BLaER1 (cell line): ENCODE results near the gene CARD19.
A peak's percentile ranks its signal among the peaks of the same experiment; 100 is the strongest.

Experiments used
- H3K27ac ChIP-seq: shearing (Covaris generic); formaldehyde crosslinking; 2 replicates; pipeline ENCODE4 v1.8.1; 2022
- H3K27me3 ChIP-seq: shearing (Covaris generic); formaldehyde crosslinking; 2 replicates; pipeline ENCODE4 v1.8.1; 2022
- H3K36me3 ChIP-seq: shearing (Covaris generic); formaldehyde crosslinking; 2 replicates; pipeline ENCODE4 v1.8.1; 2022
- H3K4me1 ChIP-seq: shearing (Covaris generic); formaldehyde crosslinking; 2 replicates; pipeline ENCODE4 v1.8.1; 2022
- H3K4me2 ChIP-seq: shearing (Covaris generic); formaldehyde crosslinking; 2 replicates; pipeline ENCODE4 v1.8.1; 2022
- H3K4me3 ChIP-seq: shearing (Covaris generic); formaldehyde crosslinking; 2 replicates; pipeline ENCODE4 v1.8.1; 2022
- H3K9ac ChIP-seq: shearing (Covaris generic); formaldehyde crosslinking; 2 replicates; pipeline ENCODE4 v1.8.1; 2022
- H3K9me3 ChIP-seq: shearing (Covaris generic); formaldehyde crosslinking; 2 replicates; pipeline ENCODE4 v1.8.1; 2022
- H4K20me1 ChIP-seq: shearing (Covaris generic); formaldehyde crosslinking; 2 replicates; pipeline ENCODE4 v1.8.1; 2022
- Cebpa-rat ChIP-seq: shearing (Covaris generic); IDR thresholded peaks from 2 replicates; pipeline ENCODE4 v1.8.1; 2022

Gene CARD19

DNA sequence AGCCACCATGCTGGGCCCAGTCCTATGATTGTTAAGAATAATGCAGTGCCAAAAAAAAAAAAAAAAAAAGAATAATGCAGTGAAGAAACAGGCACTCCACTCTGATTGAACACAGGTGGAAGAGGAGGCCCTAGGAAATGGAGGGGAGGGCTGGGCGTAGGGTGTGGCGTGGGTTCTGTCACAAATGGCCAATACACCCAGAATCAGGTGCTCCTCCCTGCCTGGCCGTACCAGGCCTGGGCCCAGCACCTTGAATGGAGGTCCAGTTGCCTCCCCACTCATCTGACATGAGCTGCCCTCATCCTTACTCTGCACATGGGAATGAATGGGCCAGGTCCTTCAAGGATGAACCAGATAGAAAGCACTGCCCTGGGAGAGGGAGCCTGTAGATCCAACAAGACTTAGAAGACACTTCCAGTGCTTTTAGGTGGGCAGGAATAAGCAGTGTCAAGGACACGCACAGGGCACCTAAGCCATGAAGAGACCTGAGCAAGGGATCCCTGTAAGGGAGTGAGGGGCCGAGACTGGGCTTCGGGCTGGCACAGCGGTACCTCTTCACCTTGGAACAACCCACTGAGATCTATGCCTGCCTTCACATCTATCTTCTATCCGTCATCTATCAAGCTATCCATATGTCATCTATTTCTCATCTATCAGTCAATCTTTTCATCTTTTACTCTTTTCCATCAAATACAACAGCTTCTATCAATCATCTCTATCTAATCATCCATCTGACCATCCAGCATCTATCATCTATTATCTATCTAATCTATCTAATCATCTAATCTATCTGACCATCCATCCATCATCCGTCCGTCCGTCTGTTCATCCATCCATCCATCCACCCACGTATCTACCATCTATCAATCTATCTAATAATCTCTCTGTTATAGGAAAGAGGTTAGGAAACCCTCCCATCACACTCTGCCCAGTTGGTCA is 22.2 kb downstream of the CARD19 start:
- no peak overlapping the region for H3K27ac ChIP-seq
- peaks cover 39% of the 10 kb centered on the region for H3K36me3 ChIP-seq
- no peak overlapping the region for H3K4me3 ChIP-seq
- no peak overlapping the region for H3K4me2 ChIP-seq
- no peaks in the 10 kb centered on the region for H3K9me3 ChIP-seq
- no peaks in the 10 kb centered on the region for H3K27me3 ChIP-seq
- no peak overlapping the region for H3K9ac ChIP-seq
- H4K20me1 ChIP-seq = peaks cover 15% of the 10 kb centered on the region; the same call in 1 of the 2 replicates
- H3K4me1 ChIP-seq = peaks cover 63% of the 10 kb centered on the region
- TF ChIP-seq Cebpa-rat = no peak

DNA sequence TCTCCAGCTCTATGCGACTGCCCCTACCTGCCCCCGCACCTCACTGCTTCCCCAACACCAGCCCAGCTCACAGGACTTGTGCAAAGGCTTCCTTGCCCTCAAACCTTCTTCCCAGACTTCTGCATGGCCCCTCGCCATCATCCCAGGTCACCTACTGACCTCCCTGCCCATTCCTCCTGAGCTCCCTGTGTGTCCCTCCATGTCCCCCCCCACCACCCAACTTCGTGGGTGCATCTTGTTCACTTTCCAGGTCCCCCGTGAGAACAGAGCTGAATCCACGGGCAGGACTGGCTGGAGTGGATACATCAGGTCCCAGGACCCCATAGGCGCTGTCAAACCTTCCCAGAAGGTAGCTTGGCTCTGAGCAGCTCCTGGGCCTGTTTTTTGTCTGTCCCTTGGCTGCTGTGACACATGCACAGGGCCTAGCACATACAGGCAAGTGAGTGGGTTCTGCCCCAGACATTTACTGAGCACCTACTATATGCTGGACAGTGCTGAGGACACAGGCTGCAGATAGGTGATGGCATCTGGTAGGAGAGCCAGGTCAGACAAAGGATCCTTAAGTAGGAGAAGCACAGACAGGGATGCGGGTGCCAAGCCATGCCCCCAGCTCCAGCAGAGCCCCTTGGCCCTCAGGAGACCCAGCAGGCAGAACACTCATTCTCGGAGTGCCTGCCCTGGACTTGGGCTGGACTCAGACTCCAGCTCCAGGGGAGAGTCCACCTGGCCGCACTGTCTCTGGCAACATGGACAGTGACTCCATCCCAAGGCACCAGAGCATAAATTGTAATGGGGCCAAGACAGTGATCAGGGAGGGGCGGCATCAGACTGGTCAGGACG is 23.1 kb downstream of the CARD19 start:
- Histone ChIP-seq H4K20me1 (peaks cover 15% of the 10 kb centered on the region; the same call in 1 of the 2 replicates), H3K4me1 (peaks cover 54% of the 10 kb centered on the region), H3K9me3 (no peaks in the 10 kb centered on the region), H3K27me3 (no peaks in the 10 kb centered on the region), H3K36me3 (peaks cover 39% of the 10 kb centered on the region), H3K4me2 (peak overlapping the region; percentile 47), H3K27ac (peak overlapping the region; percentile 71), H3K9ac (no peak overlapping the region), H3K4me3 (no peak overlapping the region)
- TF ChIP-seq Cebpa-rat = no peak

DNA sequence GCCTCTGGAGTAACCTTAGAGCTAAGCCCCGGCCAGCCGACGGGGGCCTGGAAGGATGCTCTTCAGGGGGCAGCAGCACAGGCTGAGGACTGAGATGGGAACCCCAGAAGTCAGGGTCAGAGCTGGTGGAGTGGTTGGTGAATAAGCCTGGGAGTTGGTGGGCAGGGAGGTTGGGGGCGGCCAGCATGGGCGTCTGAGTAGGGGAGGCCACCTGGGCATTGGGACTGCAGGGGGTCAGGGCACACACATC is 23.6 kb downstream of the CARD19 start:
- peaks cover 48% of the 10 kb centered on the region for H3K4me1 ChIP-seq
- H3K27me3 ChIP-seq = no peaks in the 10 kb centered on the region
- H4K20me1 ChIP-seq = peaks cover 21% of the 10 kb centered on the region; the same call in 1 of the 2 replicates
- no peak overlapping the region for H3K9ac ChIP-seq
- H3K27ac ChIP-seq = peak overlapping the region; percentile 71
- no peak for TF ChIP-seq Cebpa-rat
- peaks cover 43% of the 10 kb centered on the region for H3K36me3 ChIP-seq
- H3K4me2 ChIP-seq = peak overlapping the region; percentile 47
- H3K4me3 ChIP-seq = no peak overlapping the region
- no peaks in the 10 kb centered on the region for H3K9me3 ChIP-seq

DNA sequence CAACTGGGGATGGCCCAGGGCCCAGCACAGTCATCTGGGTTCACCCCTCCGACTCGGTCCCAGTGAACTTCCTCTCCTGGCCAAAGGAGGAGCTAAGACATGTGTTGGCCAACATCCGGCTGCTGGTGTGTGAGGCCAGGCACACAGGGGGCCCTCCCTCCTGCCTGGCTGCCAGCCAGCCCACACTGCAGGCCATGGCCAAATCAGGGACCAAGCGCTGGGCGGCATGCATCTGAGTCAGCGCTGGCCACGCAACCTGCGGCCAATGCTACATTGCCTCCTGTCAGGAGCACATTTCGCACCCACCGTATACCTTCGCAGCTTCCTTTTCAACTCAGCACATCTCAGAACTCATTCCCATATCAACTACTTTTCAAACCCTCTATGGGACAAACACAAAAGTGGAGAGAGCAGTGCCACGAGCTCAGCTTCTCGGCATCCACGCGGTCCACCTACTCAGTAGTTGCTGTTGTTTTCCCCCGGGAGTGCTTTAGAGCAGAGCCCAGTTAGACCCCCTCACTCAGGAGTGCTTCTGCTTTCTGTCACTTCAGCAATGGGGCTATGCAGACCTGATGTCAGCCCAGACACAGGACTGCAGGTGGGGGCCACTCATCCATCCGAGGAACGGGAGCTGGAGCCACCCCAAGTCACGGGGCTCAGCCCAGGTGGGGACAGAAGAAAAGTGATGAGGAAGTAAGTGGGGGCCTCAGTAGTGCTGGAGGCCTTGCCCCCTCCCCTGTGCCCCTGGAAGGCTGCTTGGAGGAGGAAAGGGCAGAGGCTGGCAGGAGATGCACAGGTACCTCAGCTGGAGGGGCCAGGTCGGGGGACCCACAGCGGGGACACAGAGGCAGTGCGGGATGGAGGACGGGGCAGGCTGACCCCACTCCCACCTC is 24.2 kb downstream of the CARD19 start:
- H3K36me3 ChIP-seq = peaks cover 49% of the 10 kb centered on the region
- H3K9me3 ChIP-seq = no peaks in the 10 kb centered on the region
- no peak for TF ChIP-seq Cebpa-rat
- H3K27ac ChIP-seq = peak overlapping the region; percentile 71
- H4K20me1 ChIP-seq = peaks cover 26% of the 10 kb centered on the region; the same call in 1 of the 2 replicates
- H3K4me3 ChIP-seq = no peak overlapping the region
- no peaks in the 10 kb centered on the region for H3K27me3 ChIP-seq
- no peak overlapping the region for H3K9ac ChIP-seq
- peak overlapping the region; percentile 47 for H3K4me2 ChIP-seq
- H3K4me1 ChIP-seq = peaks cover 43% of the 10 kb centered on the region

DNA sequence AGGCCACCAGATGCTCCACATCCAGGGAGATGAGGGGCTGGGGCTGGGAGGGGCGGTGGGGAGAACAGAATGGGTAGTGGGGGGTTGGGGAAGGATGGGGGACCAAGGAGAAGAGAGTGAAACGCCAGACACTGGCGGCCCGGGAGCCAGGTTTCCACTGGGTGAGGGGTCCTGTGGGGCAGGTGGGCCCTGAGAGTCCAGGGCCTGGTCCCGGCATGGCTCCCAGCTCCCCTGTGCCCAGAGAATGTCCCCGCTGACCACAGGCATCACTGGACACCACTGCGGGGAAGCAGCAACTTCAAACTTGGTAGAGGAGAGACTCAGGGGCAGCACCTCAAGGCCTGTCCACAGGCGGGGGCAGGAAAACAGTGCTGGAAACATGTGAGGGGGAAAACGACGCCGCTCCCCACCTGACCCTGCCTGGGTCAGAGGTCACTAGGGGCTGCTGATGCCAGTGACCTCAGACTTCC is 24.9 kb downstream of the CARD19 start:
- Histone ChIP-seq H3K9me3 (no peaks in the 10 kb centered on the region), H3K4me3 (no peak overlapping the region), H3K27me3 (no peaks in the 10 kb centered on the region), H3K9ac (no peak overlapping the region), H4K20me1 (peaks cover 33% of the 10 kb centered on the region; the same call in 1 of the 2 replicates), H3K36me3 (peaks cover 56% of the 10 kb centered on the region), H3K4me2 (peak overlapping the region; percentile 47), H3K27ac (peak overlapping the region; percentile 51), H3K4me1 (peaks cover 48% of the 10 kb centered on the region)
- no peak for TF ChIP-seq Cebpa-rat

DNA sequence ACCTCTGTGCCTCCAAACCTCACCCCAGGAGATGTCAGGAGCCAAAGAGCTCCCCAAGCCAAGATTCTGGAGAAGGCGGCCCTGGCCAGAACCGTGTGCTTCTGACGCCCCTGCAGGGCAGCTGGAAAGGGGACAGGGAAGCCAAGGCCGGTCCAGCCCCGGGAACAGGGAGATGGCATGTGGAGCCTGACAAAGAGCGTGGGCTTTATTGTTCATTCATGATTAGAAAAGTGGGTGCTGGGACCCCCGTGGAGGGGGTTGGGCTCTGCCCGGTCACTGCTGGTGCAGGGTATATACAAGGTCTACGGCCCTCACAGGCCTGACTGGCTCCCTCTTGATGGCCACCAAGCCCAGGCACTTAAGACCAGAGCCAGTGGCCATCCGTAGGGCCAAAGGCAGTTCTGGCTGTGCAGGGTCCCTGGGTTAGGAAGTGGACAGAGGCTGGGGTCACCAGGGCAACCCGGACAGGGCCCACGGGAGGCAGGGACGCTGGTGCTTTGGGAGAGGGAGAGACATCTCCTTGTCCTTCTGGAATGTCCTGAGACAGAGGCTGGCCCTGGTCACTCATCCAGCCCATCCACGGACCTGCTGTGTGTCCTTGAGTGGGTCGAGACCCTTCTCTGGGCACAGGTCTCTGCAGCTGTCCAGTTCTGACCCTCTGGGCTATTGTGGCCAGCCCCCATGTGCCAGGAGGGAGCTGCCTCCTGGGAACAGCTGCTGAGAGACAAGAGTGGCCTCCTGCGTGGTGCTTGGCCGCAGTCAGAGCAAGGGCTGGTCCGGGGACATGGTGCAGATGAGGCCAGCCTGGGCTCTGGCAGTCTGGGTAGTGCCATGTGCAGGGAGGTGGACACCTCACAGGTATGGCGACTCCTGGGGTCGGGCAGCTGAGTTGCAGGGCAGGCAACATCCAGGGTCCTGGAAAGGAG is 25.6 kb downstream of the CARD19 start:
- Histone ChIP-seq H3K4me3 (no peak overlapping the region), H4K20me1 (peaks cover 40% of the 10 kb centered on the region; the same call in 1 of the 2 replicates), H3K4me2 (peak overlapping the region; percentile 47), H3K27me3 (no peaks in the 10 kb centered on the region), H3K36me3 (peaks cover 62% of the 10 kb centered on the region), H3K9ac (0 out of 2 replicates have a peak overlapping the region, but pooled peaks have one; percentile 29), H3K27ac (peak overlapping the region; percentile 51), H3K9me3 (no peaks in the 10 kb centered on the region), H3K4me1 (peaks cover 49% of the 10 kb centered on the region)
- TF ChIP-seq Cebpa-rat = no peak

DNA sequence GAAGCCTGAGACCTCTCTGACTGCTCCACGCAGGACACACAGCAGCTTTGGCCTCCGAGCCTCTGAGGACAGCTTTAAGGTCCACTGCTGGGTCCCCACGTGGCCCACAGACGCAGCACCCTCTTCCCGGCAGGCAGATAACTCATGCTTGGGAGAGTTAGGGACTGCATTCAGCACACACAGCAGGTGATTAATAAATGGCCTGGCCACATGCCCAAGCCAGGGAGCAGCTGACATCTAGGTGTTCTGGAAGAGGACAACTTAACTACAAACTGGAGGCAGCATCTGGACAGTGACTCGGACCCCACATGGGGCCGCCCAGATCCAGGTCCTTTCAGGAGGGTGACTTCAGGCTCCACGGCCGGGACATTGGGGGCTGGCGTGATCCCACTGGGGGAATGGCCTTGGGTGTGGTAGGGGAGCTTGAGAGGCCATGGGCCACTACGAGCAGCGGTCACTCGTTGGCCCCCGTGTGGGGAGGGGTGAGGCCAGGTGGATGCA is 26.8 kb downstream of the CARD19 start:
- Histone ChIP-seq H3K27ac (no peak overlapping the region), H3K9me3 (no peaks in the 10 kb centered on the region), H3K4me2 (no peak overlapping the region), H3K9ac (no peak overlapping the region), H3K27me3 (no peaks in the 10 kb centered on the region), H4K20me1 (peaks cover 52% of the 10 kb centered on the region), H3K4me1 (peaks cover 57% of the 10 kb centered on the region), H3K36me3 (peaks cover 70% of the 10 kb centered on the region), H3K4me3 (no peak overlapping the region)
- no peak for TF ChIP-seq Cebpa-rat

DNA sequence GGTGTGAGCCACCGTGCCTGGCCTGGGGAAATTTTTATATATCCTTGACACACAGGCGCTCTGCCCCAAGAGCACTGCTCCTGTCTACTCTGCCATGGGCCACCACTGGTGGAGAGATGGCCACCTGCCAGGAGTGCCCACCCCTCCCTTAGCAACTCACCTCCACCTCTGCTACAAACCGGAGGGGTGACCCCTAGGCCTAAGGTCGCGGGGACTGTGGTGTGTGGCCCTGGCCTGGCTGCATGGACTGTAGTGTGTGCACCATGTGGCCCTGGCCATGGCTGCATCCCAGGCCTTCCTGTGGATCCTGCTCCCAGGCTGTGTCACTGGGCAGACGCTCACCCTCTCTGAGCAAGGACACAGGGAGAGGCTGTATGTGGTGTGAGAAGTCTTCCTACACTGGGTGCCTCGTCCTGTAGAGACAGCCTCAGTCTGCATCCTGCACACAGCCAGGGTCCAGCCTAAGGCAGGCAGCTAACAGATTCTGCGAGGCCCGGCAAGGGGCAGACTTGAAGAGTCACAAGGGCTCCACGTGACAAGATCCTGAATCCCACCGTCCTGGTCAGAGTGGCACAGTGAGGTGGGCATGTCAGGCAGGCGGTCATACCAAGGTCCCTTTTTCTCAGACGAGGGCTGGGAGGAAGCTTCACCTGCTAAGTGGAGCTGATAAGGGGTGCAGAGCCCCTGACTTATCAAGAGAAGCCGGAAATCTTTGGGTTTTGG is 27.7 kb downstream of the CARD19 start:
- H3K9ac ChIP-seq = no peak overlapping the region
- TF ChIP-seq Cebpa-rat = no peak
- no peak overlapping the region for H3K4me3 ChIP-seq
- H3K27me3 ChIP-seq = no peaks in the 10 kb centered on the region
- peaks cover 77% of the 10 kb centered on the region for H3K36me3 ChIP-seq
- H3K4me1 ChIP-seq = peaks cover 66% of the 10 kb centered on the region
- no peaks in the 10 kb centered on the region for H3K9me3 ChIP-seq
- H3K27ac ChIP-seq = no peak overlapping the region
- H3K4me2 ChIP-seq = no peak overlapping the region
- H4K20me1 ChIP-seq = peaks cover 62% of the 10 kb centered on the region
